ENCODE data around the gene SCNN1A. TPM values are rescaled to one million over a fixed set of nuclear protein-coding genes. Genes with fewer than 3 reads are reported as not detected.
A peak's percentile ranks its signal among the peaks of the same experiment; 100 is the strongest.

Gene SCNN1A
- total and polyA plus RNA-seq, 2 of the 13 experiments (the other 11 are each of a cell fraction or from before 2014, with no cell fraction given) = 1.5 to 14.6 TPM

GRCh38 chr12:6367065-6367968 is 8.0 kb downstream of the SCNN1A start (continued):
- 0 out of 2 replicates have a peak, but pooled peaks have one; percentile 30 for TF ChIP-seq MIXL1 (CRISPR knock-in tag; IDR thresholded peaks at IDR 0.05)
- TF ChIP-seq SMC3 (IDR thresholded peaks at IDR 0.05; ENCODE audit: low read length) = peak; percentile 68
- TF ChIP-seq ZNF430 (CRISPR knock-in tag; IDR thresholded peaks at IDR 0.05) = 0 out of 2 replicates have a peak, but pooled peaks have one; percentile 33
- TF ChIP-seq THAP11 (CRISPR knock-in tag; IDR thresholded peaks at IDR 0.05) = 0 out of 2 replicates have a peak, but pooled peaks have one; percentile 12
- no peak for TF ChIP-seq HNRNPH1 (optimal IDR thresholded peaks at IDR 0.05; ENCODE audit: low read depth, low read length)
- TF ChIP-seq RAD21 (CRISPR knock-in tag; IDR thresholded peaks at IDR 0.05) = peak; percentile 44; the same call in 1 of the 2 replicates
- no peak for TF ChIP-seq ZNF18 (CRISPR knock-in tag; IDR thresholded peaks at IDR 0.05; ENCODE audit: insufficient replicate concordance)
- TF ChIP-seq KLF16 (CRISPR knock-in tag; IDR thresholded peaks at IDR 0.05) = 0 out of 4 replicates have a peak, but pooled peaks of 1 of the 2 experiments have one; percentile 55
- no peak for TF ChIP-seq GABPA (IDR thresholded peaks at IDR 0.05; ENCODE audit: low read depth, low read length)
- peak; percentile 5; the same call in 1 of the 2 replicates for TF ChIP-seq GABPA (CRISPR knock-in tag; IDR thresholded peaks at IDR 0.05; ENCODE audit: low read depth)

GRCh38 chr12:6364044-6364374 is 11.4 kb downstream of the SCNN1A start:
- Histone ChIP-seq H3K4me3 (replicated peaks in 1 of 3; ENCODE audit: insufficient read depth in 1 of 3, low read depth in 2 of 3, low read length in 3 of 3) (peak overlapping the region; percentile 74 to 83 (median 75)), H2AFZ (ENCODE audit: low read length) (no peak overlapping the region), H3K36me3 (replicated peaks in 1 of 2; ENCODE audit: control insufficient read depth in 1 of 2, insufficient read depth in 2 of 2, low read length in 2 of 2) (no peaks in the 10 kb centered on the region), H3K9ac (ENCODE audit: insufficient read depth, low read depth, low read length) (peak overlapping the region; percentile 79), H3K9me3 (ENCODE audit: low read length) (no peaks in the 10 kb centered on the region), H3K27me3 (ENCODE audit: control insufficient read depth in 1 of 2, insufficient read depth in 2 of 2, low read length in 2 of 2) (no peaks in the 10 kb centered on the region), H3K4me2 (ENCODE audit: low read depth, low read length) (peak overlapping the region; percentile 83), H4K20me1 (ENCODE audit: insufficient read depth, low read length) (no peaks in the 10 kb centered on the region), H3K27ac (ENCODE audit: extremely low read length, insufficient read depth, low read length) (peak overlapping the region; percentile 95), H3K79me2 (ENCODE audit: insufficient read depth, low read length) (no peaks in the 10 kb centered on the region), H3K4me1 (ENCODE audit: insufficient read depth, low read length) (peaks cover 63% of the 10 kb centered on the region)
- no peak for ATAC-seq
- POLR2A ChIA-PET = interaction anchor here (0.6 to 3.8 kb wide), 14 partner anchors 8 to 178 kb away, joined by 3 to 220 read pairs (median 10); partner anchors contain the start of genes GAPDH, LTBR, SCNN1A and TNFRSF1A
- CTCF ChIA-PET (ENCODE audit: low intra/inter-chr PET ratio, low total read pairs) = interaction anchor here (1.2 kb wide), 1 partner anchor 28 kb away, joined by 3 read pairs; no protein-coding TSS in a partner anchor
- no peak for FAIRE-seq
- BruUV-seq (replicated peaks) = TSS peak; percentile 88
- WGBS (ENCODE audit: low lambda C conversion rate) = 26% methylated on average over 4 of the region's 15 CpGs
- intact Hi-C loops (cut with micrococcal nuclease; ENCODE audit: unreplicated experiment) (no loop called here), in situ Hi-C loops (cut with HindIII; ENCODE audit: extremely low pct_ligation_motif_present, low pct_unique_long_range_greater_than_20kb) (no loop called here)
- no peak for DNase-seq (ENCODE audit: low spot score)
- TF ChIP-seq ZNF350 (CRISPR knock-in tag; IDR thresholded peaks at IDR 0.05; ENCODE audit: borderline replicate concordance, low read depth) (0 out of 2 replicates have a peak, but pooled peaks have one; percentile 51), ZFYVE20 (CRISPR knock-in tag; IDR thresholded peaks at IDR 0.05; ENCODE audit: borderline replicate concordance, low read depth) (no peak), HMGXB4 (CRISPR knock-in tag; IDR thresholded peaks at IDR 0.05; ENCODE audit: borderline replicate concordance in 1 of 2, low read depth in 1 of 2) (no peak), ZFY (CRISPR knock-in tag; IDR thresholded peaks at IDR 0.05) (0 out of 2 replicates have a peak, but pooled peaks have one; percentile 58), ZBTB26 (CRISPR knock-in tag; IDR thresholded peaks at IDR 0.05; ENCODE audit: borderline replicate concordance) (0 out of 2 replicates have a peak, but pooled peaks have one; percentile 4)

All from HepG2 (cell line).